GM12878 (cell line): Measurements from ENCODE around the gene KCNQ1. TPM values are rescaled to one million over a fixed set of nuclear protein-coding genes. Genes with fewer than 3 reads are reported as not detected.

Experiments used
- ATAC-seq: fragments of 200-7000 bp; cut with Tn5 transposase; 3 replicates; pipeline ENCODE4 v1.9.1; 2020; ENCODE audit warnings: mild to moderate bottlenecking, moderate library complexity
- BruUV-seq: library from RNA; stranded (reverse); fragments of 400-500 nt; replicated peaks from 2 replicates; lab custom pipeline; 2021; lab: Mats Ljungman, UMichigan
- CTCF ChIA-PET: fragments of 300-600 bp; sonication (Branson Sonifier 250); formaldehyde crosslinking; extraction: SDS; loops from one replicate; lab custom pipeline; 2021; ENCODE audit warnings: inconsistent platforms; lab: Yijun Ruan, JAX
- POLR2A ChIA-PET: fragments of 350-600 bp; formaldehyde crosslinking; extraction: SDS; loops from one replicate; lab custom pipeline; 2021; ENCODE audit warnings: inconsistent platforms; lab: Charles Lee
- RAD21 ChIA-PET: fragments of 300-600 bp; sonication (Branson Sonifier 250); formaldehyde crosslinking; loops from one replicate; lab custom pipeline; 2023; ENCODE audit warnings: antibody characterized with exemption; ENCODE audit not compliant: unreplicated experiment; lab: Charles Lee
- SMC1A ChIA-PET: fragments of 300-600 bp; sonication (Branson Sonifier 250); formaldehyde crosslinking; loops from one replicate; lab custom pipeline; 2023; ENCODE audit not compliant: unreplicated experiment, uncharacterized antibody; lab: Charles Lee
- DNase-seq: peaks from one replicate; pipeline ENCODE4 v3.0.0-alpha.2; 2011; ENCODE audit warnings: low read depth, low spot score
- FAIRE-seq: peaks from 3 replicates; lab custom pipeline; 2011; peaks lifted over from hg19 to GRCh38; lab: Jason Lieb, UNC
- H2AFZ ChIP-seq: 2 replicates; pipeline ENCODE4 v1.6.0; 2011; ENCODE audit warnings: low read depth, low read length, control low read depth; ENCODE audit not compliant: control insufficient read depth
- H3K27ac ChIP-seq: 2 replicates; pipeline ENCODE4 v1.5.1; 2011; ENCODE audit warnings: control low read depth; ENCODE audit not compliant: control insufficient read depth, insufficient read depth
- H3K27me3 ChIP-seq, 2 experiments: replicated peaks in 1 of 2; 2 replicates each; pipeline versions ENCODE4 v1.6.0 to v1.6.1; 2011; ENCODE audit warnings: low read length in 1 of 2; ENCODE audit not compliant: control insufficient read depth in 2 of 2, insufficient read depth in 2 of 2
- H3K36me3 ChIP-seq, 2 experiments: 2 replicates each; pipeline ENCODE4 v1.5.1; 2011; ENCODE audit warnings: low read length in 1 of 2; ENCODE audit not compliant: control insufficient read depth in 2 of 2, insufficient read depth in 2 of 2
- H3K4me1 ChIP-seq: 2 replicates; pipeline ENCODE4 v1.6.1; 2011; ENCODE audit warnings: mild to moderate bottlenecking, low read length, moderate library complexity, mixed read lengths; ENCODE audit not compliant: control insufficient read depth, insufficient read depth
- H3K4me2 ChIP-seq: 2 replicates; pipeline ENCODE4 v1.6.0; 2011; ENCODE audit warnings: control low read depth; ENCODE audit not compliant: control insufficient read depth, insufficient read depth
- H3K4me3 ChIP-seq: fragments of 200-600 bp; sonication (generic); 2 replicates; pipeline ENCODE4 v1.5.1; 2016
- H3K79me2 ChIP-seq: 2 replicates; pipeline ENCODE4 v1.6.0; 2011; ENCODE audit warnings: low read length; ENCODE audit not compliant: control insufficient read depth, insufficient read depth
- H3K9ac ChIP-seq: 2 replicates; pipeline ENCODE4 v1.8.0; 2011; ENCODE audit warnings: low read length, control low read depth, mixed read lengths; ENCODE audit not compliant: control insufficient read depth, insufficient read depth
- H3K9me3 ChIP-seq: replicated peaks from 3 replicates; pipeline ENCODE4 v1.5.1; 2011; ENCODE audit warnings: mild to moderate bottlenecking, low read length; ENCODE audit not compliant: control insufficient read depth, insufficient read depth
- H4K20me1 ChIP-seq: 2 replicates; pipeline ENCODE4 v1.6.0; 2011; ENCODE audit not compliant: control insufficient read depth, insufficient read depth
- ATF2 ChIP-seq: IDR thresholded peaks from 2 replicates; pipeline ENCODE4 v1.6.1; 2012; ENCODE audit warnings: low read length, inconsistent platforms
- ATF3 ChIP-seq: IDR thresholded peaks from 2 replicates; pipeline ENCODE4 v1.6.1; 2011; ENCODE audit warnings: low read depth, mild to moderate bottlenecking, low read length, moderate library complexity, borderline replicate concordance; ENCODE audit errors: extremely low read depth
- BMI1 ChIP-seq: fragments of 450-650 bp; IDR thresholded peaks from 2 replicates; pipeline ENCODE4 v1.6.1; 2016; ENCODE audit warnings: mild to moderate bottlenecking, moderate library complexity, borderline replicate concordance
- CBX3 ChIP-seq: fragments of 200-600 bp; sonication (generic); IDR thresholded peaks from 2 replicates; pipeline ENCODE4 v1.6.1; 2016; ENCODE audit warnings: low read depth, borderline replicate concordance
- HDGF ChIP-seq: fragments of 450-650 bp; IDR thresholded peaks from 2 replicates; pipeline ENCODE4 v1.6.1; 2016; ENCODE audit warnings: antibody characterized with exemption
- IKZF1 ChIP-seq: fragments of 450-650 bp; conservative IDR thresholded peaks from 2 replicates; pipeline ENCODE4 v1.6.1; 2017; ENCODE audit warnings: antibody characterized with exemption, mild to moderate bottlenecking
- KDM1A ChIP-seq: fragments of 200-600 bp; sonication (generic); IDR thresholded peaks from 2 replicates; pipeline ENCODE4 v1.6.1; 2016; ENCODE audit warnings: borderline replicate concordance
- LARP7 ChIP-seq: fragments of 450-650 bp; IDR thresholded peaks from 2 replicates; pipeline ENCODE4 v1.6.1; 2017; ENCODE audit warnings: mild to moderate bottlenecking
- RAD51 ChIP-seq: fragments of 450-650 bp; IDR thresholded peaks from 2 replicates; pipeline ENCODE4 v1.6.1; 2016; ENCODE audit warnings: moderate library complexity, mild to moderate bottlenecking, inconsistent platforms
- RCOR1 ChIP-seq: conservative IDR thresholded peaks from 2 replicates; pipeline ENCODE4 v1.6.1; 2012; ENCODE audit warnings: low read depth, low read length, improper control_type of control experiment
- REST ChIP-seq: IDR thresholded peaks from 2 replicates; pipeline ENCODE4 v1.6.1; 2012; ENCODE audit warnings: mild to moderate bottlenecking, low read depth, low read length
- ZNF217 ChIP-seq: fragments of 450-650 bp; IDR thresholded peaks from 2 replicates; pipeline ENCODE4 v1.6.1; 2017; ENCODE audit warnings: antibody characterized with exemption, mild to moderate bottlenecking
- WGBS: methylation state at CpG from one replicate; pipeline ENCODE4 v1.1.6; 2016; ENCODE audit warnings: low lambda C conversion rate; ENCODE audit not compliant: insufficient replicate concordance, insufficient coverage; ENCODE audit errors: missing lambda C conversion rate; 5-methylcytosine and 5-hydroxymethylcytosine counted together
- in situ Hi-C: fragments of 300-500 bp; cut with MboI; formaldehyde crosslinking; loops from 9 replicates; pipeline ENCODE4 v1.14.3; 2018; ENCODE audit warnings: mixed read lengths
- intact Hi-C: fragments of 100-400 bp; cut with micrococcal nuclease; formaldehyde crosslinking; loops from one replicate; pipeline ENCODE4 v1.14.2; 2022; ENCODE audit not compliant: unreplicated experiment
- polyA plus RNA-seq, 11 experiments: library from polyadenylated mRNA; depleted of rRNA in 4 of 11; unstranded in 6 of 11; stranded (reverse) in 5 of 11; fragments of >200 nt; fragmentation: Nextera tagmentation in 4 of 11; fragmentation: Illumina TruSeq in 1 of 11; extraction: Ambion mirVana in 4 of 11; extraction: Trizol in 1 of 11; gene quantifications; 1 replicate in 1 of 11; 2 replicates in 10 of 11; pipeline versions ENCODE4 v1.2.1 to v1.2.3, GENCODE V29; 2011 to 2016; ENCODE audit warnings: inconsistent platforms in 2 of 11, missing spikeins in 2 of 11, low read depth in 1 of 11
- total RNA-seq, 4 experiments: library from RNA; depleted of rRNA in 3 of 4; stranded (reverse); fragments of >200 nt in 3 of 4; fragmentation: Illumina TruSeq in 1 of 4; extraction: Trizol in 1 of 4; gene quantifications; 2 replicates each; pipeline versions ENCODE4 v1.2.1 to v1.2.3, GENCODE V29; 2013 to 2021
- TF ChIP-seq, protein P1 (sequence below): IDR thresholded peaks from 2 replicates; pipeline ENCODE4 v1.6.1; 2012; ENCODE audit warnings: low read depth, low read length, improper control_type of control experiment
- TF ChIP-seq, protein P2 (sequence below): fragments of 450-650 bp; conservative IDR thresholded peaks from 2 replicates; pipeline ENCODE4 v1.6.1; 2017; ENCODE audit warnings: mild to moderate bottlenecking, moderate library complexity

The KCNQ1 gene
- total and polyA plus RNA-seq, 10 of the 15 experiments (the other 5 are each of a cell fraction or from before 2014, with no cell fraction given), result 0.03 to 0.15 (median 0.12) TPM; not detected in 7

DNA sequence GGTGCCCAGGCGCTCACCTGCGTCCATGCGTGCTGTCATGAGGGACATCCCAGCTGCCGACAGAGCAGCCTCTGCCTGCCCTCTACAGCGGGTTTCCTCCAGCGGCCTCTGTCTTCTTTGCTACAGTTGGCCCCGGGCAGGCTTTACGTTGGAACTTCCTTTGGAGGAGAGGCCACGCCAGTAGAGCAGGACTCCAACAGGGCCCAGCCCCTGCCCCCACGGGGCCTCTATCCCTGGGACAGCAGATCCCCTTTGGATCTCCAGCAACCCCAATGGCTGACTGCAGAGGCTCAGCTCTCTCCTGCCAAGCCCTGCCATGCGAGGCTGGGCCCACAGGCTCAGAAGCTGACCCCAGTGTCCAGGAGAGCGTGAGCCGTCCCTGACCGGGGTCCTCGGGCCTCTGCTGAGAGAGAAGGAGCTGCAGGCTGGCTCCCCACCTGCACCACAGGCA lies 12.6 kb upstream of the KCNQ1 start:
- no TSS peak for BruUV-seq
- Histone ChIP-seq H4K20me1 (no peaks in the 10 kb centered on the region), H3K4me2 (no peak overlapping the region), H2AFZ (no peak overlapping the region), H3K4me3 (no peak overlapping the region), H3K27ac (no peak overlapping the region), H3K27me3 (no peaks in the 10 kb centered on the region), H3K9ac (no peak overlapping the region), H3K4me1 (no peaks in the 10 kb centered on the region), H3K36me3 (no peaks in the 10 kb centered on the region), H3K9me3 (no peaks in the 10 kb centered on the region; the same call in 2 of the 3 replicates), H3K79me2 (no peaks in the 10 kb centered on the region)
- ChIA-PET SMC1A (no interaction called here), RAD21 (no interaction called here), CTCF (interaction anchor here (1.5 kb wide), 2 partner anchors 12 to 99 kb away, joined by 3 to 5 read pairs; no protein-coding TSS in a partner anchor), POLR2A (no interaction called here)
- ATAC-seq (no peak), FAIRE-seq (no peak), DNase-seq (no peak)
- TF ChIP-seq ATF3, result no peak
- TF ChIP-seq CBX3, result no peak
- TF ChIP-seq KDM1A, result no peak
- no peak for TF ChIP-seq ZNF217
- no peak for TF ChIP-seq LARP7
- TF ChIP-seq REST, result no peak
- TF ChIP-seq RAD51, result no peak
- TF ChIP-seq, protein P1, sequence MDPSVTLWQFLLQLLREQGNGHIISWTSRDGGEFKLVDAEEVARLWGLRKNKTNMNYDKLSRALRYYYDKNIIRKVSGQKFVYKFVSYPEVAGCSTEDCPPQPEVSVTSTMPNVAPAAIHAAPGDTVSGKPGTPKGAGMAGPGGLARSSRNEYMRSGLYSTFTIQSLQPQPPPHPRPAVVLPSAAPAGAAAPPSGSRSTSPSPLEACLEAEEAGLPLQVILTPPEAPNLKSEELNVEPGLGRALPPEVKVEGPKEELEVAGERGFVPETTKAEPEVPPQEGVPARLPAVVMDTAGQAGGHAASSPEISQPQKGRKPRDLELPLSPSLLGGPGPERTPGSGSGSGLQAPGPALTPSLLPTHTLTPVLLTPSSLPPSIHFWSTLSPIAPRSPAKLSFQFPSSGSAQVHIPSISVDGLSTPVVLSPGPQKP, result no peak
- no peak for TF ChIP-seq BMI1
- TF ChIP-seq IKZF1, result no peak
- no peak for TF ChIP-seq RCOR1
- TF ChIP-seq ATF2, result no peak
- TF ChIP-seq, protein P2, sequence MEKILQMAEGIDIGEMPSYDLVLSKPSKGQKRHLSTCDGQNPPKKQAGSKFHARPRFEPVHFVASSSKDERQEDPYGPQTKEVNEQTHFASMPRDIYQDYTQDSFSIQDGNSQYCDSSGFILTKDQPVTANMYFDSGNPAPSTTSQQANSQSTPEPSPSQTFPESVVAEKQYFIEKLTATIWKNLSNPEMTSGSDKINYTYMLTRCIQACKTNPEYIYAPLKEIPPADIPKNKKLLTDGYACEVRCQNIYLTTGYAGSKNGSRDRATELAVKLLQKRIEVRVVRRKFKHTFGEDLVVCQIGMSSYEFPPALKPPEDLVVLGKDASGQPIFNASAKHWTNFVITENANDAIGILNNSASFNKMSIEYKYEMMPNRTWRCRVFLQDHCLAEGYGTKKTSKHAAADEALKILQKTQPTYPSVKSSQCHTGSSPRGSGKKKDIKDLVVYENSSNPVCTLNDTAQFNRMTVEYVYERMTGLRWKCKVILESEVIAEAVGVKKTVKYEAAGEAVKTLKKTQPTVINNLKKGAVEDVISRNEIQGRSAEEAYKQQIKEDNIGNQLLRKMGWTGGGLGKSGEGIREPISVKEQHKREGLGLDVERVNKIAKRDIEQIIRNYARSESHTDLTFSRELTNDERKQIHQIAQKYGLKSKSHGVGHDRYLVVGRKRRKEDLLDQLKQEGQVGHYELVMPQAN, result no peak
- TF ChIP-seq HDGF, result no peak
- WGBS, result 31% methylated on average over 15 of the region's 15 CpGs
- intact Hi-C loops, result no loop called here
- in situ Hi-C loops, result no loop called here
